DND-41 (cell line): Measurements from ENCODE around the gene OR5F1.

Source experiments
- CTCF ChIP-seq: IDR thresholded peaks from 2 replicates; pipeline ENCODE4 v1.5.1; 2012; ENCODE audit warnings: borderline replicate concordance, low read length, moderate library complexity, mild to moderate bottlenecking; ENCODE audit not compliant: poor library complexity, severe bottlenecking; ENCODE audit errors: extremely low read depth
- EZH2 ChIP-seq: IDR thresholded peaks from 3 replicates; pipeline ENCODE4 v1.6.1; 2012; ENCODE audit warnings: borderline replicate concordance, low read depth, mild to moderate bottlenecking, moderate library complexity, low read length, inconsistent platforms; ENCODE audit not compliant: severe bottlenecking

GRCh38 chr11:55966391-55966790 lies 28.0 kb downstream of the OR5F1 start:
- no peak for TF ChIP-seq CTCF
- TF ChIP-seq EZH2, result no peak
